HG03095 (cell line): ENCODE data around the gene DUS4L.

Experiments used
- ATAC-seq: cut with Tn5 transposase; IDR thresholded peaks from one replicate; pipeline ENCODE4 v1.9.1; 2021; ENCODE audit warnings: moderate library complexity; ENCODE audit not compliant: unreplicated experiment

DUS4L gene

DNA sequence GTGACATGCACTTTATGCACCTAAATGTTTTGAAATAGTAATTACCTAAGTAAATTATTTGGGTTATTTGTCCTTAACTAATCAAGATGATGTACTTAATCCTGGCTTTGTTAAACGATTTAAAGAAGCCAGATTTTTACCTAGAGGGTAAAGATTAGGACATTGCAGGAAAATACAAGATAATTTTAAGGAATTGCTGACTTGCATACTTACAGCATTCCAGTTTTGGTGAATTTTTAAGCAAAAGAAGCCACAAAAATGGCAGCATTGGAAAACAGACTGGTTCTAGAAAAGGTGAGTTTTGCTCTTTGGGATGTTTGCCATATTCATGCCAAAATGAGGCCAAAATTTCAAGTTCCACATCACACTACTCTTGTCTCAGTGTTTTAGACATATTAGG, 49.7 kb downstream of the DUS4L start:
- ATAC-seq: no peak

DNA sequence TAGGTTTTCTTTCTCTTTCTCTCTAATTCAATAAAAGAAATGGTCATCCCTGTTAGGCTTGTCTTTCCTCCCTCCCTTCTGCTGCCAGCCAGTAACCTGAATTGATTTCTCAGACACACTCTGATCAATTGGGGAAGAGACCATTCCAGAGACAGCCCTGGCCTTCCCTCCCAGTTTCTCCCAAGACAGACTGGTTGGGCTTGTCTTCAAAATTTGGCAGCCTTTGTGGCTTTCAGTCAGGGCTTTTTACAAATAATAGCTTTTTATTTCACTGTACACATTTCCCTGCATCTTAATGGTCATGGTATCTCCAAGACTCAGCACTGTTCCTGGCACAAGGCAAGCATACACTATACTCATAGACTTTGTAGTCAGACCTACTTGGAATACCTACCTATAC, 50.2 kb downstream of the DUS4L start:
- ATAC-seq: no peak

DNA sequence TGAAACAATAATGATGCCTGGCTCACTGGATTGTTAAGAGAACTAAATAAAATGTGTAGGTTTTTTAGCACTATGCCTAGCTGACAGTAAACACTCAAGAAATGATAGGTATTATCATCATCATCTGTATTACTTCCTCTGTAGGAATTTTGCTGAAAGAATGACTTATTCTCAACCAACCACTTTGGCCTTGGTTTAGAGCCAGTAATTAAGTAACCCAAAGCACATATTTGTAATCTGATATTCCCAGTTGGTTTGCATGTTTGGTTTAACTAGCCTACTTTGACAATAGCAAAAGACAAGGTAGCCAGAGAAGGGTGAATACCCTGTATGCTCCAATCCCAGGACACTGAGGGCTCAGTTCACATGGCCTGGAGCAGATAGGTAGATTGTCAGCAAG, 50.7 kb downstream of the DUS4L start:
- ATAC-seq: no peak

DNA sequence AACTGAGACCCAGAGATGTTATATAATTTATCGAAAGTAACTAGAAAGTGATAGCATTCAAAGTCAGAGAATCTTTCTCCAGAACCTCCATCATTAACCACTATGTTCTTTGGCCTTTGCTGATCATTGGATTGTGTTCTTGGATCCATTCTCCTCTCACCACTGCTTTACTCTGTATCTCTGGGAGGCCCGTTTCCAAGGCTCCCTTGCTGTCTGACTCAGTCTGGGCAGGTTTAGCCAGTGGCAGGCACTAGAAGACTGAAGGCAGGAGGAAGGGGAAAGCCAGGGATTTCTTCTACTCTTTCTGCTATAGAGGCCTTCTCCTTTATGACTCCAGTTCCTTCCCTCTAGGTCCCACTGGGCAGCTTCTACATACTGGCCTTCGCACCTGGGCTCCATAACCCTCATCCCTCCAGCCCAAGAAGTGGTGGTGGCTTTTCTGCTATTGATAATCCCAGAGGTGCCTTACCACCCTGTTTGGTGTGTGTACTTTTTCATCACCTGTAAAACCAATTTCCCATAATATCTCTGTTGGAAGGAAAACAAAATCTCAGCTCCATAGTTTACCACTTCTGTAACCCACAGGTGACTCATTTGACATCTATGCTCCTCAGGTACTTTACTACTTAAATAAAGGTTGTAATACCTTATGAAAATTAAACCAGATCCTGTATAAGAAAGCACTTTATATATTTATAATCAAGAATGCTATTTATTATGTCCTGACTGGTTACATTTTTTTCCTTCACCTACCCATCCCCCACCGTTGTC, 52.3 kb downstream of the DUS4L start:
- ATAC-seq: no peak

DNA sequence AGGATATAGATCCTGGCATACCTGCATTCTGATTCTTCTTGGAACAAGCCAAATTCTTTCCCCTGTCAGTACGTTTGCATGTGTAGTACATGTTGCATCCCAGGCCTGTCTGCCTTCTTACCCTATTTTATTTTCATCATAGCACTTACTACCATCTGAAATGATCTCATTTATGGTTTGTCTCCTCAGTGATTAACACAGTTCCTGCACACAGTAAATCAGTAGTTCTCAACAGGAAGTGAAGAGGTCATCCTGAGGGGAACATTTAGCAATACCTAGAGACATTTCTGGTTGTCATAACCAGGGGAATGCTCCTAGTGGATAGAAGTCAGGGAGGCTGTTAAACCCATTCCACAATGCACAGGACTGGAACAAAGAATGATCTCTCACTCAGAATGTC, 58.7 kb downstream of the DUS4L start:
- ATAC-seq: no peak

DNA sequence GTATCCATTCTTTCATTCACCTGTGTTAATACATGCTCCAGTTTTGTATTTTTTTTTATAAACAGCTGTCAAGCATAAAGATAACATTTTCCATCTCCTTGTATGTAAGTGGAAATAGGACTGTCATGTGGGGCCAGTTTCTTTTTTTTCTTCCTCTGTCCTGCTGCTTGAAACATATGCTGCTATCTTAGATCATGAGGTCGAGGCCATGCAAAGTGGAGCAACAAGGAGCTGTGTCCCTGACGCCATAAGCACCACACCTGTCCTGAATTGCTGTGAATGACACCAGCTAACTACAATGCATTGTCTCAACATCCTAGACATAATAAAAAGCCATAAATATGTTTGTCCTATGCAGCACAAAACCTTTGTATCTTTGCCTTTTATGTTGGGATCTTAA, 59.1 kb downstream of the DUS4L start:
- no peak for ATAC-seq

DNA sequence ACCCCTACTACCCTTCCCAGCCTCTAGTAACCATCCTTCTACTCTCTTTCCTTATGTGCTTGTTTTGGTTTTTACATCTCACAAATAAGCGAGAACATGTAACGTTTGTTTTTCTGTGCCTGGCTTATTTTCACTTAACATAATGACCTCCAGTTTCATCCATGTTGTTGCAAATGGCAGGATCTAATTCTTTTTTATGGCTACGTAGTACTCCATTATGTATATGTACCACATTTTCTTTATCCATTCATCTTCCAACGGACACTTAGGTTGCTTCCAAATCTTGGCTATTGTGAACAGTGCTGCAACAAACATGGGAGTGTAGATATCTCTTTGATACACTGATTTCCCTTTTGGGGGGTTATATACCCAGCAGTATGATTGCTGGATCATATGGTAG, 63.2 kb downstream of the DUS4L start:
- ATAC-seq: no peak
